Dendritic cell treated with granulocyte-macrophage colony-stimulating factor and Interleukin-4, amounts not matched to agents 40 ng/mL and 50 ng/mL, for 4 days (primary cell): ENCODE data around the gene CLEC20A.
A peak's percentile ranks its signal among the peaks of the same experiment; 100 is the strongest.

Experiments
- H3K27ac Mint-ChIP-seq: one replicate; pipeline ENCODE4 v1.8.0; 2022; ENCODE audit warnings: mild to moderate bottlenecking, mixed read lengths
- H3K27me3 Mint-ChIP-seq: one replicate; pipeline ENCODE4 v1.8.0; 2022; ENCODE audit warnings: mild to moderate bottlenecking, mixed read lengths
- H3K36me3 Mint-ChIP-seq: one replicate; pipeline ENCODE4 v1.8.0; 2022; ENCODE audit warnings: low read depth, mixed read lengths
- H3K4me1 Mint-ChIP-seq: one replicate; pipeline ENCODE4 v1.8.0; 2022; ENCODE audit warnings: low read depth, mixed read lengths
- H3K4me3 Mint-ChIP-seq: one replicate; pipeline ENCODE4 v1.8.0; 2022; ENCODE audit warnings: mild to moderate bottlenecking, moderate library complexity, mixed read lengths
- H3K9me3 Mint-ChIP-seq: one replicate; pipeline ENCODE4 v1.8.0; 2022; ENCODE audit warnings: mixed read lengths
- intact Hi-C: fragments of 100-400 bp; cut with micrococcal nuclease; formaldehyde crosslinking; loops from one replicate; pipeline ENCODE4 v1.15.0; 2022

CLEC20A gene

DNA sequence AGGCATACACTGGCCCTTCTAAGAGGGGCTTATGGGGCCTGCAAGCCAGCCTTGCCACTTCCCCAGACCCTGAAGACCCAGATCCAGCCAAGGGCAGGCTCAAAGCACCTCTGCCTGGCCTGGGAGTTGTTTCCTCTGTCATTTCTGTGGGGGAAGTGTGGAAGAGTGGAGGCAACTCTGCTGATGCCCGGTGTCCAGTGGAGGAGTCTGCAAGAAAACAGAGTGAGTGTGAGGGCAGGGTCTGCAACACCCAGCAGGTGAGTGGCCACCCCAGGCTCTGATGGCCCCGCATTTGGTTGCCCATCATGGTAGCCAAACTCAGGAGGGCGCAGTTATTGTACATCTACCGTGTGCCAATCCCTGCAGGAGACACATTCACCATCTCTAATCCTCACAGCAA is 8.4 kb downstream of the CLEC20A start:
- H3K27me3 Mint-ChIP-seq: peaks cover 12% of the 10 kb centered on the region
- H3K4me1 Mint-ChIP-seq: peaks cover 25% of the 10 kb centered on the region
- H3K4me3 Mint-ChIP-seq: no peak overlapping the region
- no peak overlapping the region for H3K27ac Mint-ChIP-seq
- no peaks in the 10 kb centered on the region for H3K9me3 Mint-ChIP-seq
- intact Hi-C loops: no loop called here
- H3K36me3 Mint-ChIP-seq: no peaks in the 10 kb centered on the region

DNA sequence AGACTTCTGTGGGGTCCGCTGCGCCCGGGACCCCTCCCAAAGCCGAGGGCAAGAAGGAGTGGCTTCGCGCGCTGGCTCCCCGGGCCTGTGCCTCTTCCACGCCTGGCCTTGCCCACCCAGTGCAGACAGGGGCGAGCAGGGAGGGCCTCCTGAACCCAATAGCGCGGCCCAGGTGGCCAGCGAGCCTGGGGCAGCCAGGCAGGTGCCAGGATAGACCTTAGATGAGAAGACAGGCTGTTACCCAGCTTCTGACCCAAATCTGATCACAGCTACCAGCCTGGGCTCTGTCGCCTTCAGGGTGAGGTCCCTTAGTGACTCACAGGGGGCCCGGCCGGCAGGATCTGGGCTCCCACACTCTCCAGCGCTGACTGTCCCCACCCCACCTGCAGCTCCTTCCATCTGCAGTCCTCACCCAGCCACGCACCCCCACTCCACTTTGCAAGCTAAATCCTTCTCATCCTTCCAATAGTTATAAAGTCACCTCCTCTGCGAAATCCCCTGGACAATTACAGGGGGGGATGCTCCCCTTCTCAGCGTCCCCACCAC is 9.6 kb downstream of the CLEC20A start:
- intact Hi-C loops: no loop called here
- peak overlapping the region; percentile 56 for H3K4me3 Mint-ChIP-seq
- H3K36me3 Mint-ChIP-seq: peaks cover under 1% of the 10 kb centered on the region
- H3K27me3 Mint-ChIP-seq: peaks cover 12% of the 10 kb centered on the region
- H3K4me1 Mint-ChIP-seq: peaks cover 26% of the 10 kb centered on the region
- H3K9me3 Mint-ChIP-seq: no peaks in the 10 kb centered on the region
- peak overlapping the region; percentile 12 for H3K27ac Mint-ChIP-seq

DNA sequence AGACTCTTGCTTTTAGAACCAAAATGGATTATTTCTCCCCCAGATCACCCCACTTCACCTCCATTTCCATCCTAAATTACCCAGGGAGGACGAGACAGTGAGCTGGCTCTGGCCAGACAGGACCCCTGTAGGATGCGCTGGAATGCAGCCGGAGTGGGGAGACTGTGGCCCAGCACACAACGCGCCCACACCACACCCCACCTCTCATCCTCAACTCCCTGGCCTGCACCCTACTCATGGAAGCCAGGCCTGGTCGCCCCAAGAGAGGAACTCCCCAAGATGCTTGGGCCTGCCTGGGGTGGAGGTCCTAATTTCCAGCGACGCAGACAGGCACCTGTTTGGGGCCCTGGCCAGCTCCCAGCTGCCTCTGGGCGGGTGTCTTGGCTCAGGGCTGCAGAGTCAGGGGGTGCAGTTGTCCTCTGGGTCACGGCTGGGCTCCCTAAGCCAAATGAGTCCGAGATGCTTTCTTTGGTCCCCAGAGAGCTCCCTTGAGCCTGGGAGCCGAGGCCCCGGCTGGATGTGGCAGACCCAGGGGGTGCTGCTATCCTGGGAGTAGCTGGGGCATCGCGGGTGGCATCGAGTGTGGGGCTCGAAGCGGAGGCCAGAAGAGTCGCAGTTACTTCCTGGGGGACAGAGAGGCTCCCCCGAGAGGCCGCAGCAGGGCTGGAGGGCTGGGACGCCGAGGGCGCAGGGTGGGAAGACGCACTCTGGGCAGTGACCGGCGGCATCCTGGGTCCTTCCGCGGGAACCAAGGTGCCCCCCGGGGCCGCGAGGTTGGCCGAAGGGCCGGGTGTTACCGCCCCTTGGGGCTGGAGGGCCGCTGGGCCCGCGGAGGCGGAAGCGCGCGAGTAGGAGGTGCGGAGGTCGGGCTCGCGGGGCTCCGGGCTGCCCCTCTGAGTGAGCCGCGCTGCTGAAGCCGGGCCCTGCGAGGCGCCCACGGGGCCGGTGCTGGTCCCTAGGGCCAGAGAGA is 10.4 kb downstream of the CLEC20A start:
- Mint-ChIP-seq H3K36me3 (peaks cover 6% of the 10 kb centered on the region), H3K4me1 (peaks cover 26% of the 10 kb centered on the region), H3K4me3 (peak overlapping the region; percentile 56), H3K27me3 (peaks cover 12% of the 10 kb centered on the region), H3K9me3 (no peaks in the 10 kb centered on the region), H3K27ac (peak overlapping the region; percentile 12)
- intact Hi-C loops: no loop called here

DNA sequence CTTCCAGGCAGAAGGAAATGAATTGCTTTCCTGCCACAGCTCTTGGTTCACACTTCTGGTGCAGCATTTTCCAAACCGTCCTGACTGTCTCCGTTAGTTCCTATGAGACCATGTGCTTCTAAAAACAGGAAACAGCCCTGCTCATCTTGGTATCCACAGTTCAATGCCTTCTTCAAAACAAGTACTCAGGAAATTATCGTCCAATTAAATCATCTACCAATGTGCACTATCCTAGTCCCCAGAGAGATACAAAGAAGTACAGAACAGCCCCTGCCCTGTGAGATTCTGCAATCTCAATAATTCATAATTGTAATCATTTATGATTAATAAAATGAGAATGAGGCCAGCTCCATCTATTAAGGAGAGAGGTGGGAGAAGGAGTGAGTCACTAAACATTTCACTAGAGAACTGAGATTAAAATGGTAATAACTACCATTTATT is 11.2 kb downstream of the CLEC20A start:
- no peak overlapping the region for H3K4me3 Mint-ChIP-seq
- peaks cover 12% of the 10 kb centered on the region for H3K27me3 Mint-ChIP-seq
- peaks cover 26% of the 10 kb centered on the region for H3K4me1 Mint-ChIP-seq
- H3K27ac Mint-ChIP-seq: no peak overlapping the region
- H3K9me3 Mint-ChIP-seq: no peaks in the 10 kb centered on the region
- peaks cover 12% of the 10 kb centered on the region for H3K36me3 Mint-ChIP-seq
- intact Hi-C loops: no loop called here

DNA sequence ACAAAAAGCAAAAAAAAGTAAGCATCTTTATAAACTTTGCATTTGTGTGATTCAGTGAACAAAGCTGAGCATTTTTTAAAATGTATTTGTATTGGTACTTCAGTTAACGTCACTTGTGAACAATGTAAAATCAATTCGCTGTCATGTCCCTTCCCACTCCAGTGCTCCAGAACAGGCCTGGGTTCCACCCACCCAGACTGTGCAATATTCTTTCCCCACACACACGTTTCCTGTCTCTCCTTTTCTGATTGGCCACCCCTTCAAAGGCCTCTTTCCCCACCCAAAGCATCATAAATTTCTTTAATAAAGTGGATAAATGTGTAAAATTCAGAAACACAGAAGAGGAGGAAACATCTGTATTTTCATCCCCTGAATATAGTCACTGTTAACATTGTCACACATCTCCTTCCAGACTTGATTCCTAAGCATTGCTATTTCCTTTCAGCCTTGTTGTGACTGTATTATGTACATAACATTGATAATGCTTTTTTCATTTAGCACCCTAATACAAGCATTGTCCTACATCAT is 12.0 kb downstream of the CLEC20A start:
- intact Hi-C loops: no loop called here
- peaks cover 12% of the 10 kb centered on the region for H3K27me3 Mint-ChIP-seq
- peaks cover 20% of the 10 kb centered on the region for H3K36me3 Mint-ChIP-seq
- no peaks in the 10 kb centered on the region for H3K9me3 Mint-ChIP-seq
- no peak overlapping the region for H3K27ac Mint-ChIP-seq
- H3K4me1 Mint-ChIP-seq: peaks cover 26% of the 10 kb centered on the region
- no peak overlapping the region for H3K4me3 Mint-ChIP-seq

DNA sequence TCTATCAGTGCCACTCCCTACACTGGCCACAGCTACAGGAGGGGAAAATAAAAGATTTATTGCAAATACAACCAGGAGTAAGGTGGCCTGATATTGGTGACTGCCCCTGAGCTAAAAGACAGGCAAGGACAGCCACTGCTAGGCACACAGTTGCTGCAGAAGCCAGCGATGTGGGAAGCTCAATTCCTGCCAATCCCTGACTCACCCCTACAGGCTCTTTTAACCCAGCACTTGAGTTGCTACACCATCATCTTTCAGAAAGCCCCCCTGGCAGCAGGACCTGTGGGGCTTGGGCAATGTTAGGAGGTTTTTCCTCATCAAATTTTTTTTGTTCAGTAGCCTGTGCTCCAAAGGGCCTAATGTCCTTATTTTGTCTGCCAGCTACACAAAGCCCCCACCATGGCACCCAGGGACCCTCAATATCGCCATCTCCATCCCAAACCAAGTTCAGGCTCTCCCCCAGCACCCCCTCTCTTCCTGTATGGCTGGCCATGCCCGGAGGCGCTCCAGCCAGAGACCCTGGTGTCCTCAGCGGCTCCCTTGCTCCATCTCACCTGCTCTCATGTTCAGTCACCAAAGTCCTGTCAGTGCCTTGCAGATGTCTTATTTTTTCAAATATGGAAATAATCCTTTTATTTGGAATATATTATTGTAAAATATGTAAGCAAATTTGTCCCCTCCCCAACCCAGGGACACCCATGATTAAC is 13.4 kb downstream of the CLEC20A start:
- Mint-ChIP-seq H3K4me1 (peaks cover 26% of the 10 kb centered on the region), H3K27ac (no peak overlapping the region), H3K4me3 (no peak overlapping the region), H3K36me3 (peaks cover 20% of the 10 kb centered on the region), H3K27me3 (peaks cover 12% of the 10 kb centered on the region), H3K9me3 (no peaks in the 10 kb centered on the region)
- intact Hi-C loops: no loop called here

DNA sequence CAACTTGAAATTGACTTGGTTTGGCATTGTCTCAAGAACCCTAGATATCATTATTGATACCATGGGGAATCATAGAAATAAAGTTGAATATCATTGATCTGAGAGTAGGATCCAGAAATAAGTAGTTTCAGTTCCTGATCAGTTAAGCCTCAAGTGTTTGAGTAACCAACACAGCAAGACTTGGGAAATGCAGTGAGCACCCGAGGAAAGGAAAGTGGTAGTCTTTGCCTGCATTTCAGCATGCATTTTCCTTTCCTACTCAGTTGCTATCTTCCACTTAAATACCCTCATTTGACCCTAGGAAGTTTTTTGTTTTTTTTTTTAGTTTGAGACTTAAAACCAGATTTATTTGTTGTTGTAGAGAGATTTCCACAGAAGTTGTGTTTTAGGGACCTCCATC is 18.9 kb downstream of the CLEC20A start:
- Mint-ChIP-seq H3K36me3 (peaks cover 65% of the 10 kb centered on the region), H3K4me1 (peaks cover 19% of the 10 kb centered on the region), H3K27ac (no peak overlapping the region), H3K4me3 (no peak overlapping the region), H3K9me3 (no peaks in the 10 kb centered on the region), H3K27me3 (no peaks in the 10 kb centered on the region)
- intact Hi-C loops: no loop called here

DNA sequence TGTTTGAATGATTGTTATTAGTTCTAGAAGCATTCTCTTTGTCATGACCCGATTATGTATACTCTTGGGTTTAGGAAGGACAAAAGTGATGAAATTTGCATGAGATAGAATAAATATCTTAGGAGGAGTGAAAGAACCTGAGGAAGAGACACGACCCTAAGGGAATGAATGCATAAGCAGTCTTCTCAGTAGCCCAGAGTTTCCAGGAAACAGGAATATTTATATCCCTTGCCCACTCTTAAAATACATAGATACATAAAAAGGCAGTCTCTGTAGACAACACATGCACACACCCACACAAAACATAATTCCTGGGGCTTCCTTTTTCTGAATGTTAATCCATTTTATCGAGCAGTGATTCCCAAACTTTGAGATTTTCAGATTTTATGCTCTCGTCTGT is 19.4 kb downstream of the CLEC20A start:
- H3K4me3 Mint-ChIP-seq: no peak overlapping the region
- intact Hi-C loops: no loop called here
- peaks cover 70% of the 10 kb centered on the region for H3K36me3 Mint-ChIP-seq
- H3K4me1 Mint-ChIP-seq: peaks cover 19% of the 10 kb centered on the region
- no peaks in the 10 kb centered on the region for H3K9me3 Mint-ChIP-seq
- no peak overlapping the region for H3K27ac Mint-ChIP-seq
- H3K27me3 Mint-ChIP-seq: no peaks in the 10 kb centered on the region

DNA sequence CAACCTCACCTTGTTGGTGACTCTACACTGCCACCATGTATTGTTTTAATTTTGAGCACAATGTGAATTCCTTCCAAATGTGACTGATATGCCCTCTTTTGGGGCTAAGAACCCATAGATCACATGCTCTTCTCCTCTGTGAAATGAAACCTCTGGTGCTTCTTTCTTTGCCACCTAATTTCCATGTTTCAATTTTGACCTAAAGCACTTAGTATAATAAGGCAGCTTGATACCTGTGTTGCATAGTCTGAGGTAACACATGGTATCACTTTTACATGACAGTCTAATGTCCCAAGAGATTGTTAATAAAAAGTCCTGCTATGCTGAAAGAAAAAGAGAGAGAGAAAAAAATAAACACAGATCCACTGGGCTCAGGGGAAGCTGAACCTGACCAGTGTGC is 24.2 kb downstream of the CLEC20A start:
- Mint-ChIP-seq H3K27me3 (no peaks in the 10 kb centered on the region), H3K9me3 (no peaks in the 10 kb centered on the region), H3K36me3 (peaks cover 88% of the 10 kb centered on the region), H3K4me1 (peaks cover 13% of the 10 kb centered on the region), H3K4me3 (no peak overlapping the region), H3K27ac (no peak overlapping the region)
- intact Hi-C loops: no loop called here

DNA sequence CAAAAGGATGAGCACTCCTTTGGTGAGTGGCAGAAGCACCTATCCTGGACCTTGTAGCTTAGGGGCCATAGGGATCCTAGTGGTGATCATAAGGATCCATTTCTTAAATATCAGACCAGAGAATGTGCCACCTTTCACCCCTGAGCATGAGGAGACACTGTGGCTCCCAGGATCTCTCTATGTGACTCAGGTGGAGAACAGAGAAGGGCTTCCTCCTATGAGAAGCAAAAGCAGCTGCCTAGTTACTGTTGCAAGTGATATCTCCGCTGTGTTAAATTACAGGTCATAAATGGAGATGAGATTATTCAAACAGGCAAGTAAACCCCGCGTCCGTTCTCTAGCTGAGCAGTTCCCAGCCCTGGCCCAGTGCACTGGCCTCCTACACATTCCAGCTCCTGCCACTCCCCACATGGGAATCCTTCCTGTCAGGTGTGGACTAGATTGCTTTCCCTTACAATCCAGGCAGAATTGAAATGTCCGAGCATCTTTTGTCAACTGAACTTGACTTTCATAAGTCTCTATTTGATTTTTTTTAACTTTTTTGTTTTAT is 26.3 kb downstream of the CLEC20A start:
- Mint-ChIP-seq H3K4me3 (no peak overlapping the region), H3K36me3 (peaks cover 90% of the 10 kb centered on the region), H3K27ac (no peak overlapping the region), H3K9me3 (no peaks in the 10 kb centered on the region), H3K4me1 (no peaks in the 10 kb centered on the region), H3K27me3 (no peaks in the 10 kb centered on the region)
- intact Hi-C loops: no loop called here

DNA sequence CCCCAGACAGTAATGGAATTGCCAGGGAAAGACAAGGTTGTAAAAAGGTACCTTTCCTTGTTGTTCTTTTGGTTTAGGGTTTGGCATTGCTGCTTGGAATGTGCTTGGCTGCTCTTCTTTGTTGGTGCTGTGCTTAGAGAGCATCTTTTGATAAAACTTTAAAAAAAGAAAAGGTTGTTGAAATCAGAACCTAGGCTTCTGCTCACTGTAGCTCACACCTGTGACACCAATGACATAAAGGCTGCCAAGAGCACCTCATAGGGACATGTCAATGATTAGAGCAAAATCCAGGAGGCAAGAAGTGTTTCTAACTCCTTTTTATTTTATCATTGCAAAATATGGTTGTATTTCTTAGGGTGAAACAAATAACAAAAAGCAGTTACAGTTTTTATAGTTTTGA is 28.9 kb downstream of the CLEC20A start:
- H3K4me1 Mint-ChIP-seq: no peaks in the 10 kb centered on the region
- no peak overlapping the region for H3K4me3 Mint-ChIP-seq
- H3K27me3 Mint-ChIP-seq: no peaks in the 10 kb centered on the region
- H3K9me3 Mint-ChIP-seq: no peaks in the 10 kb centered on the region
- no peak overlapping the region for H3K27ac Mint-ChIP-seq
- intact Hi-C loops: no loop called here
- H3K36me3 Mint-ChIP-seq: peaks cover 72% of the 10 kb centered on the region

DNA sequence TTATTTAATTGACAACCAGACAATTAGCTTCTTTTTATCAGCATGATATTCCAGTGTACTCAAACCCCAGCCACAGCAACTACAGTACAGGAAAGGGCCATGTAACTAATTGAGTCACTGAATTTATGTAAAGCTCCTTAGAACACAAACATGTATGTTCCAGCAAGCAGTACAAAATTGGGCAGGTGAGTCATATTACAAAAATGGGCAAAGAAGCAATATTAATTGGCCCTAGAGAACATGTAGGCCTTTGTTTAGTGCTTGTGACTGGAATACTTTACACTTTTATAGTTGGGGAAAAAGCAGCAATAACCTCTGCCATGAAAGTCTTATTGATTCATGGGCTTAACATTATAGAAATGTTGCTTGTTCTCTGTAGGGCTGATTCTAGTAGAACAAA is 31.8 kb downstream of the CLEC20A start:
- intact Hi-C loops: no loop called here
- no peaks in the 10 kb centered on the region for H3K9me3 Mint-ChIP-seq
- no peak overlapping the region for H3K4me3 Mint-ChIP-seq
- no peaks in the 10 kb centered on the region for H3K27me3 Mint-ChIP-seq
- H3K27ac Mint-ChIP-seq: no peak overlapping the region
- peaks cover 61% of the 10 kb centered on the region for H3K36me3 Mint-ChIP-seq
- H3K4me1 Mint-ChIP-seq: no peaks in the 10 kb centered on the region

DNA sequence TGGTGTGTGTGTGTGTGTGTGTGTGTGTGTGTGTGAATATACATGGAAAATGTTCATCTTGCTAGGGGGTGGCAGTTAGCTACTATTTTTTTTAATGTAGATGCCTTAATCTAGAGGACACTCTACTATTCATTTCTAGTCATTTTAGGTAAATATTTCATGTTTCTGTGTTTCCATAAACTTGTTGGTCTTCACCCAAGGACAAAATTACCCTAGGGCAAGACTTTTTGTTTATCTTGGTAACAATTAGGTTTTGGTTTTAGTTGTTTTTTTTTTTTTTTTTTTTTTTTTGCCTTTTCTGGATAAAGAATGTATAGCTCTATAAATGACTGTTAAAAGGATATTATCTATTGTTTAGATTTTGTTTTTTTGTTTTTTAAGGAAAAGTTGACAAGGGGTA is 32.2 kb downstream of the CLEC20A start:
- intact Hi-C loops: no loop called here
- Mint-ChIP-seq H3K4me1 (no peaks in the 10 kb centered on the region), H3K27me3 (no peaks in the 10 kb centered on the region), H3K4me3 (no peak overlapping the region), H3K36me3 (peaks cover 60% of the 10 kb centered on the region), H3K27ac (no peak overlapping the region), H3K9me3 (no peaks in the 10 kb centered on the region)

DNA sequence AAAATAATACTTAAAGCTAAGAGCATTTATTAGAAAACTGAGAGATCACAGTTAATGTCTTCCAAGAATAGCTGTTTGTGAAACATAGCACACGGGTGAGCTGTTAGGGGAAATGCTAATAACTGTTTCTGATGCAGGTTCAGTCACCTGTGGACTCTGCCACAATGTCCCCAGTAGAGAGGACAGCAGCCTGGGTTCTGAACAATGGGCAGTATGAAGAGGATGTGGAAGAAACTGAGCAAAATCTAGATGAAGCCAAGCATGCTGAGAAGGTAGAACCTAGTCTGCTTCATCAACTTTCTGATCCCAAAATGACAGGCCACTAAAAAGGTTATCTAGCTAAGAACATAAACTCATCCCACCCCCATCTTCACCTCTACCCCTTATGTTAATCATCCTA is 32.6 kb downstream of the CLEC20A start:
- H3K27me3 Mint-ChIP-seq: no peaks in the 10 kb centered on the region
- intact Hi-C loops: no loop called here
- H3K36me3 Mint-ChIP-seq: peaks cover 56% of the 10 kb centered on the region
- H3K9me3 Mint-ChIP-seq: no peaks in the 10 kb centered on the region
- no peak overlapping the region for H3K4me3 Mint-ChIP-seq
- no peak overlapping the region for H3K27ac Mint-ChIP-seq
- H3K4me1 Mint-ChIP-seq: no peaks in the 10 kb centered on the region
